Cardiac muscle cell (in vitro differentiated cells and primary cell): Measurements from ENCODE around the gene DAB1. TPM values are rescaled to one million over a fixed set of nuclear protein-coding genes. Genes with fewer than 3 reads are reported as not detected.

Experiments used
- DNase-seq, 2 donors: peaks; one replicate each; pipeline versions ENCODE4 v3.0.0 to v3.0.0-alpha.2; 2010 to 2017; ENCODE audit warnings: low read depth in 1 of 2, low spot score in 1 of 2
- H3K27ac ChIP-seq: fragments of 200-600 bp; sonication (generic); 2 replicates; pipeline ENCODE4 v1.5.1; 2016
- H3K27me3 ChIP-seq: fragments of 200-600 bp; sonication (generic); 2 replicates; pipeline ENCODE4 v1.6.0; 2016; ENCODE audit warnings: control low read depth
- H3K36me3 ChIP-seq: fragments of 200-600 bp; sonication (generic); 2 replicates; pipeline ENCODE4 v1.5.1; 2016; ENCODE audit warnings: control low read depth
- H3K4me1 ChIP-seq: fragments of 200-600 bp; sonication (generic); 2 replicates; pipeline ENCODE4 v1.8.1; 2017; ENCODE audit warnings: low read depth, mild to moderate bottlenecking, mixed run types
- H3K4me3 ChIP-seq: fragments of 200-600 bp; sonication (generic); 2 replicates; pipeline ENCODE4 v1.5.1; 2016; ENCODE audit warnings: mild to moderate bottlenecking
- H3K9me3 ChIP-seq: fragments of 200-600 bp; sonication (generic); 2 replicates; pipeline ENCODE4 v1.5.1; 2017; ENCODE audit warnings: low read depth, mild to moderate bottlenecking, control low read depth
- polyA plus RNA-seq: library from polyadenylated mRNA; unstranded; fragments of >200 nt; fragmentation: Nextera tagmentation; extraction: Ambion mirVana; gene quantifications from 2 replicates; pipeline ENCODE4 v1.2.1, GENCODE V29; 2016
- total RNA-seq: library from RNA; depleted of rRNA; stranded (reverse); fragments of >200 nt; gene quantifications from 2 replicates; pipeline ENCODE4 v1.2.3, GENCODE V29; 2016
- TF ChIP-seq, protein P1 (sequence below): IDR thresholded peaks from 2 replicates; pipeline ENCODE4 v1.5.1; 2012; ENCODE audit warnings: low read depth, mild to moderate bottlenecking, low read length

The DAB1 gene
- total and polyA plus RNA-seq, 2 experiments from 2014 or later, result 24.1 to 26.6 TPM

DNA sequence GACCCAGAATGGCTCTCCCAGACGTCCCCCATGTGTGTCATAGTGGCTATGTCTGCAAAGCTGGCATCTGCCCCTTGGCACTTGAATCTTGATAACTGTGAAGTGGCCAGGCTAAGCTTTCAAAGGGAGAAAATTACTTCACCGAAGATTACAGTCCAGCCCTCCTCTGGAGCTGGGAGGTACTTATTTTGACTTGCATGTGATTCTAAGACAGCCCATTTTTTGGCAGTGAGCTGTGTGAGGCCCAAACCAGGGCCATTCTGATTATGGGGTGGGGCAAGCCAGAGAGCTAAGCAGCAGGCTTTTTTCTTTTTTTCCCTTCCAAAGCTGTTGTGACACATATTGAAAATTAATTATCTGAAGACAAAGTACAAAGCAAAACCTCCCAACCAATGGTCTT is 415.9 kb downstream of the DAB1 start:
- Histone ChIP-seq H3K4me1 (peaks cover 38% of the 10 kb centered on the region), H3K9me3 (no peaks in the 10 kb centered on the region), H3K27ac (no peak overlapping the region), H3K27me3 (no peaks in the 10 kb centered on the region), H3K36me3 (peaks cover 7% of the 10 kb centered on the region), H3K4me3 (no peak overlapping the region)
- DNase-seq, result peak; percentile 13 to 14
- TF ChIP-seq, protein P1, sequence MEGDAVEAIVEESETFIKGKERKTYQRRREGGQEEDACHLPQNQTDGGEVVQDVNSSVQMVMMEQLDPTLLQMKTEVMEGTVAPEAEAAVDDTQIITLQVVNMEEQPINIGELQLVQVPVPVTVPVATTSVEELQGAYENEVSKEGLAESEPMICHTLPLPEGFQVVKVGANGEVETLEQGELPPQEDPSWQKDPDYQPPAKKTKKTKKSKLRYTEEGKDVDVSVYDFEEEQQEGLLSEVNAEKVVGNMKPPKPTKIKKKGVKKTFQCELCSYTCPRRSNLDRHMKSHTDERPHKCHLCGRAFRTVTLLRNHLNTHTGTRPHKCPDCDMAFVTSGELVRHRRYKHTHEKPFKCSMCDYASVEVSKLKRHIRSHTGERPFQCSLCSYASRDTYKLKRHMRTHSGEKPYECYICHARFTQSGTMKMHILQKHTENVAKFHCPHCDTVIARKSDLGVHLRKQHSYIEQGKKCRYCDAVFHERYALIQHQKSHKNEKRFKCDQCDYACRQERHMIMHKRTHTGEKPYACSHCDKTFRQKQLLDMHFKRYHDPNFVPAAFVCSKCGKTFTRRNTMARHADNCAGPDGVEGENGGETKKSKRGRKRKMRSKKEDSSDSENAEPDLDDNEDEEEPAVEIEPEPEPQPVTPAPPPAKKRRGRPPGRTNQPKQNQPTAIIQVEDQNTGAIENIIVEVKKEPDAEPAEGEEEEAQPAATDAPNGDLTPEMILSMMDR, result no peak

GRCh38 chr1:57007472-57007871 is 416.4 kb downstream of the DAB1 start:
- Histone ChIP-seq H3K9me3 (no peaks in the 10 kb centered on the region), H3K4me3 (no peak overlapping the region), H3K36me3 (peaks cover 7% of the 10 kb centered on the region), H3K27ac (no peak overlapping the region), H3K4me1 (peaks cover 33% of the 10 kb centered on the region), H3K27me3 (no peaks in the 10 kb centered on the region)
- TF ChIP-seq, protein P1, result no peak
- no peak for DNase-seq

DNA sequence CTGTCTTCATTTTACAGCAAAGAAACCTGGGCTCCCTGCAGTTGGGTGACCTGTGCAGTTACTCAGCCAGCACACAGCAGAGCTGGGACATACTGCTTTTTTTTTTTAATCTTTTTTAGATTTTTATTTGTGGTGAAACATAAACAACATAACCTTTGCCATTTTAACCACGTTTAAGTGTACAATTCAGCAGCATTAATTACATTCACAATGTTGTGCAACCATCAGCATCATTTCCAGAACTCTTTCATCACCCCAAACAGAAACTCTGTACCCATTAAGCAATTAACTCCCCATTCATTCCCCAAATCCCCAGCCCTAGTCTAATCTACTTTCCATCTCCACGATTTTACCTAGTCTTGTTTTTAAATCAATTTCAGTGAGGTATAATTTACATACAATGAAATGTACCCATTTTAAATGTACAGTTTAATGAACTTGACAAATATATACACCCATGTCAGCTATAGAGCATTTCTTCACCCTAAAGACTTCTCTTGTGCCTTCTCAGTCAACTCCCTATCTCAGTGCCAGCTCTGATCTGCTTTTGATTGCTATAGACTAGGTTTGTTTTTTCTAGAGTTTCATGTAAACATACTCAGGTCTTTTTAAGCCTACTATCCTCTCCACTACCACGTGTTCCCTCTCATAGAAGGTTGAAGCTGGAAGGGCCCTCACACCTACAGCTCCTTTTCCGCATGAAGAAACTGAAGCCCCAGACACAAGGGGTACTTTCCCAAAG is 420.3 kb downstream of the DAB1 start:
- no peaks in the 10 kb centered on the region for H3K9me3 ChIP-seq
- H3K27me3 ChIP-seq, result no peaks in the 10 kb centered on the region
- H3K4me1 ChIP-seq, result peaks cover 9% of the 10 kb centered on the region
- no peak overlapping the region for H3K4me3 ChIP-seq
- TF ChIP-seq, protein P1, result no peak
- H3K36me3 ChIP-seq, result no peaks in the 10 kb centered on the region
- DNase-seq, result peak in 1 of 2 donors; percentile 15
- no peak overlapping the region for H3K27ac ChIP-seq

GRCh38 chr1:56995414-56996100 is 428.3 kb downstream of the DAB1 start:
- Histone ChIP-seq H3K4me1 (peaks cover 11% of the 10 kb centered on the region), H3K27ac (no peak overlapping the region), H3K4me3 (no peak overlapping the region), H3K27me3 (no peaks in the 10 kb centered on the region), H3K9me3 (no peaks in the 10 kb centered on the region), H3K36me3 (no peaks in the 10 kb centered on the region)
- DNase-seq, result no peak
- TF ChIP-seq, protein P1, result no peak

DNA sequence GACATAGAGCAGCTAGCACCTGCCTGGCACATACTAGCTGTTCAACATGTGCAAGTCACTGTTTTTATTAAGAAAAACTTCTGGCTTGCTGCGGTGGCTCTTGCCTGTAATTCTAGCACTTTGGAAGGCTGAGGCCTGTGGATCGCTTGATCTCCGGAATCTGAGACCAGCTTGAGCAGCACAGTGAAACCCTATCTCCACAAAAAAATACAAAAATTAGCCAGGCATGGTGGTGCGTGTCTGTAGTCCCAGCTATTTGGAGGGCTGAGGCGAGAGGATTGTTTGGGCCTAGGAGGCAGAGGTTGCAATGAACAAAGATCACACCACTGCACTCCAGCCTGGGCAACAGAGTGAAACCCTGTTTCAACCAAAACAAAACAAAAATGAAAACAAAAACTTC is 430.4 kb downstream of the DAB1 start:
- DNase-seq, result no peak
- TF ChIP-seq, protein P1, result no peak
- Histone ChIP-seq H3K4me3 (no peak overlapping the region), H3K4me1 (peaks cover 11% of the 10 kb centered on the region), H3K27ac (peak overlapping the region; percentile 20), H3K27me3 (no peaks in the 10 kb centered on the region), H3K9me3 (no peaks in the 10 kb centered on the region), H3K36me3 (no peaks in the 10 kb centered on the region)
